HG03439 (cell line): Measurements from ENCODE around the gene PRKCE.

Experiments used
- ATAC-seq: cut with Tn5 transposase; IDR thresholded peaks from one replicate; pipeline ENCODE4 v1.9.1; 2021; ENCODE audit warnings: mild to moderate bottlenecking, moderate library complexity; ENCODE audit not compliant: unreplicated experiment

The PRKCE gene

GRCh38 chr2:45722477-45722876, 71.0 kb downstream of the PRKCE start:
- ATAC-seq: no peak

GRCh38 chr2:45723857-45724256, 72.4 kb downstream of the PRKCE start:
- no peak for ATAC-seq

DNA sequence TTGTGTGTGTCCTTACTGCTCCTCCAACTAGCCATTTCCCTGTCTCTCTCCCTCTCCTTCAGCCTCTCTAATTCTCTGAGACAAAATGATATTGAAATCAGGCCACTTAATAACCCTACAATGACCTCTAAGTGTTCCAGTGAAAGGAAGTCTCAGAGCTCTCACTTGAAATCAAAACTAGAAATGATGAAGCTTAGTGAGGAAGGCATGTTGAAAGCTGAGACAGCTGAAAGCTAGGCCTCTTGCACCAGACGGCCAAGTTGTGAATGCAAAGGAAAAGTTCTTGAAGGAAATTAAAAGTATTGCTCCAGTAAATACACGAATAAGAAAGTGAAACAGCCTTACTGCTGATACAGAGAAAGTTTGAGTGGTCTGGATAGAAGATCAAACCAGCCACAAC, 72.9 kb downstream of the PRKCE start:
- ATAC-seq: no peak

GRCh38 chr2:45725731-45726130, 74.3 kb downstream of the PRKCE start:
- ATAC-seq: no peak

- ATAC-seq: no peak
Observed at GRCh38 chr2:45726188-45726587, 74.7 kb downstream of the PRKCE start.

- ATAC-seq: peak; percentile 72
Observed at GRCh38 chr2:45728458-45728942, 77.0 kb downstream of the PRKCE start.

GRCh38 chr2:45729753-45730512, 78.5 kb downstream of the PRKCE start:
- peak; percentile 43 for ATAC-seq

DNA sequence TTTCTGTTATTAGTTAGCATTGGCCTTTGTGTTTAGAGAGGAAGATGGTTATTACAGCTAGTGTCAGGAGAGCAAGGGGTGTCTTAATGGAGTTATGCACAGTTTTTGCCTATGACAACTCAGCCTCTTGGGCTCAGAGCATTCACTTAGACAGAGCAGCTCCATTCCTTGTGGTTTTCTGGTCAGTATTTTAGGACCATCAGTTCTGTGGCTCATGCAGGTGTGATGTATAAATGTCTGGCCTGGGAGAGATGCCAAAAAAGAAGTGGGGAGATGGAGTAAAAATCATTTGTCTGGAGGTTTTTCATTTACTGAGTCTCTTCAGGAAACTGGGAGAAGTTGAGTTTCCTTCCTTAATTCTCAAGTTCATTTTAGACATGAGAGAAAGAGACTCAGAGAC, 79.7 kb downstream of the PRKCE start:
- ATAC-seq: no peak

GRCh38 chr2:45732436-45732835, 81.0 kb downstream of the PRKCE start:
- ATAC-seq: no peak

DNA sequence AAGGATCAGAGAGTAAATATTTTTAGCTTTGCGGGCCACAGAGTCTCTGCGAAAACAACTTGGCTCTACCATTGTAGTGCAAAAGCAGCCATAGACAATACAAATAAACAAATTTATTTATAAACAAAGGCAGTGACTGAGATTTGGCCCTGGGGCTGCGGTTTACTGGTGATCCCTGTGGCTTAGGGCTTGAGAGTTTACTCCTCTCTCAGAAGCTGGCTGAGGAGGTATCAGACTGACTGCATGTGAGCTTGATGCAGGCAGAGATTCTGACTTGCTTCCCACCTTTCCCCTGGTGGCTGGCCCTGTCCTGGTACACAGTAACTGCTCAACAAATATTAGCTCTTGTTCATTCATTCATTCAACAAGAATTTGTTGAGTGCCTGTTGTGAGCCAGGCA, 81.5 kb downstream of the PRKCE start:
- ATAC-seq: no peak

DNA sequence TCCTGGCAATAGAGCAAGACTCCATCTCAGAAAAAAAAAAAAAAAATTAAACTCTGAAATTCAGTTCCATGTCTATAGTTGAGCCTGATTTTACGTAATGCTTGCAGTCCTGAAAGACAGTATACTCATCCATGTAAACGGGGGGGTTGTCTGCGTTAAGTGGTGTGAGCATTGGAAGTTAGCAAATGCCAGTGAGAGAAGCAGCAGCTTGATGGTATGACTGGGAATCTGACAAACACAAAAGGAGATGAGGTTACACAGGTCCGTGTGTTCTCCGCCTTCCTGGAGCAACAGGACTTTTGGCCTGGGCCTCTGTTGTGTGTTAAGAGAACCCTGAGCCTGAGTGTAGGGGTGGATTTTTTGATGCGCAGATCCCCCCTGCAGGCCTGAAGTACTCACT, 82.9 kb downstream of the PRKCE start:
- ATAC-seq: no peak

GRCh38 chr2:45734952-45735351, 83.5 kb downstream of the PRKCE start:
- no peak for ATAC-seq

GRCh38 chr2:45736757-45737704, 85.6 kb downstream of the PRKCE start:
- no peak for ATAC-seq

DNA sequence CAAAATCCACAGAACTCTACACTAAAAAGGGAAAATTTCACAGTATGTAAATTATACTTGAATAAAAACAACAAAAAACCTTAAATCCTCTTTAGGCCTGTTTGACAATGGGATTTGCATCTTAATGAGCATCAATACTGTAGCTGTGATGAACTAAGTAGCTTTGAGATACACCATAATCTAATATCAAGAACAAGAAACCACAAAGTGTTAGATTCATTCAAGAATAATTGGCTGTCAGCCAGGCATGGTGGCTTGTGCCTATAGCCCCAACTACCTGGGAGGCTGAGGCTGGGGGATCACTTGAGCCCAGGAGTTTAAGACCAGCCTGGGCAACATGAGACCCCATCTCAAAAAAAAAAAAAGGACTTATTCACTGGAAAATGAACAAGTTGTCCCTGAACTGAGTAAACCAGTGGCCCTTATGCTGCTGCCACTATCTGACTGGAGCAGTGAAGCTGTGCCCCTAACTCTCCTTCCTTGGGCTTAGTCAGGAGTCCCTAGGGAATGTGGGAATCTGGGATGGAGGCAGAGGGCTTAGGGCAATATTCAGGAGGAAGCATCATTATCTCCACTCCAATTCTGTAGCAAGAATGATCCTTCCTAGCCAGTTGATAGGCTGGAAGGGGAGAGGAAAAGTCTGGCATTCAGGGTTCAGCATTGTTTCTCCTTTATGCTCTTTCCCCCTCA, 88.5 kb downstream of the PRKCE start:
- no peak for ATAC-seq

- no peak for ATAC-seq
Observed at GRCh38 chr2:45741161-45741850, 89.8 kb downstream of the PRKCE start.

GRCh38 chr2:45743531-45744396, 92.3 kb downstream of the PRKCE start:
- ATAC-seq: no peak

DNA sequence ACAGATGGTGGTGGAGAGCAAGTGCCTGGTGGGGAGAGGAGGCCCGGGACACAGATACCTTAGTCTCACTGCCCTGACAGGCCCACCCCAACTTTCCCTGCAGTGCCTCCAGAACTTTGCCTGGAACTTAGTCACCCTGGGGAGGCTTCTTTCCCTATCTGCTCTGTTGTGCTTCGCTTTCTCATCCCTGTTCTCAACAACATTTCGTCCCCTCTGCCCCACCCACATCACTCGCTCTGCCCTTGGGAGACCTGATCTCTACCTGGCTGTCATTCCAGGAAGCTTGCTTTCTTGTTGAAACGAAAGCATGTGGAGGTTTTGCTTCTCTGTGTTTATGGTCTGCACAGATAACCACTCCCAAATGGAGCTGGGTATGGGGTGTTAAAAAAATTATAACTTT, 93.8 kb downstream of the PRKCE start:
- no peak for ATAC-seq

GRCh38 chr2:45746888-45747287, 95.4 kb downstream of the PRKCE start:
- no peak for ATAC-seq

GRCh38 chr2:45747363-45747762, 95.9 kb downstream of the PRKCE start:
- ATAC-seq: no peak

DNA sequence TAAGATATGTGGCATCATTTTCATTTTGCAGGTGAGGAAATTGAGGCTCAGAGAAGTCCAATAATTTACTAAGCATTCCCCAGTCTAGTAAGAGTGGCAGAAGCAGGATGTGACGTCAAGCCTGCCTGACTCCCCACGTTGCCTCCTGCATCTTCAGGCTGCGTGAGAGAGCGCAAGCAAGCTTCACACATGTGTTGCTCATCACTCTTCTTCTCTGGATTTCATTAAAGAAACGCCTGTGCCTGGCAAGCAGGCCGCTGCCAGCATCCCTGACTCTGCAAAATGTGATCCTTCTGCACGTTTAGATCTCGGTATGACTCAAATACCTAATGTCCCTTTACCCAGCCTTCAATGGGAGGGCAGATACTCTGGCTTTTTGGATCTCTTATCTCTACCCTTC, 96.8 kb downstream of the PRKCE start:
- ATAC-seq: no peak
